ENCODE data around the gene PPFIA4.

- TF ChIP-seq CTCF (IDR thresholded peaks at IDR 0.05) (no peak), JAZF1 (CRISPR knock-in tag; IDR thresholded peaks at IDR 0.05) (no peak), FOXP1 (CRISPR knock-in tag; IDR thresholded peaks at IDR 0.05; ENCODE audit: borderline replicate concordance) (no peak), ATF3 (CRISPR knock-in tag; conservative IDR thresholded peaks at IDR 0.05) (no peak), NFYB (CRISPR knock-in tag; conservative IDR thresholded peaks at IDR 0.05; ENCODE audit: low read depth) (no peak), OVOL2 (CRISPR knock-in tag; IDR thresholded peaks at IDR 0.05; ENCODE audit: borderline replicate concordance) (no peak), NR3C1 (CRISPR knock-in tag; conservative IDR thresholded peaks at IDR 0.05; ENCODE audit: low read depth) (no peak), USF1 (CRISPR knock-in tag; IDR thresholded peaks at IDR 0.05) (no peak), SOX15 (CRISPR knock-in tag; IDR thresholded peaks at IDR 0.05) (no peak), MYBL2 (CRISPR knock-in tag; IDR thresholded peaks at IDR 0.05) (no peak), SP1 (CRISPR knock-in tag; conservative IDR thresholded peaks at IDR 0.05) (no peak), SMAD4 (CRISPR knock-in tag; IDR thresholded peaks at IDR 0.05) (no peak)
- TF ChIP-seq, protein P1, sequence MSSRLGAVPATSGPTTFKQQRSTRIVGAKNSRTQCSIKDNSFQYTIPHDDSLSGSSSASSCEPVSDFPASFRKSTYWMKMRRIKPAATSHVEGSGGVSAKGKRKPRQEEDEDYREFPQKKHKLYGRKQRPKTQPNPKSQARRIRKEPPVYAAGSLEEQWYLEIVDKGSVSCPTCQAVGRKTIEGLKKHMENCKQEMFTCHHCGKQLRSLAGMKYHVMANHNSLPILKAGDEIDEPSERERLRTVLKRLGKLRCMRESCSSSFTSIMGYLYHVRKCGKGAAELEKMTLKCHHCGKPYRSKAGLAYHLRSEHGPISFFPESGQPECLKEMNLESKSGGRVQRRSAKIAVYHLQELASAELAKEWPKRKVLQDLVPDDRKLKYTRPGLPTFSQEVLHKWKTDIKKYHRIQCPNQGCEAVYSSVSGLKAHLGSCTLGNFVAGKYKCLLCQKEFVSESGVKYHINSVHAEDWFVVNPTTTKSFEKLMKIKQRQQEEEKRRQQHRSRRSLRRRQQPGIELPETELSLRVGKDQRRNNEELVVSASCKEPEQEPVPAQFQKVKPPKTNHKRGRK (CRISPR knock-in tag; IDR thresholded peaks at IDR 0.05; ENCODE audit: borderline replicate concordance): no peak
- TF ChIP-seq, protein P2, sequence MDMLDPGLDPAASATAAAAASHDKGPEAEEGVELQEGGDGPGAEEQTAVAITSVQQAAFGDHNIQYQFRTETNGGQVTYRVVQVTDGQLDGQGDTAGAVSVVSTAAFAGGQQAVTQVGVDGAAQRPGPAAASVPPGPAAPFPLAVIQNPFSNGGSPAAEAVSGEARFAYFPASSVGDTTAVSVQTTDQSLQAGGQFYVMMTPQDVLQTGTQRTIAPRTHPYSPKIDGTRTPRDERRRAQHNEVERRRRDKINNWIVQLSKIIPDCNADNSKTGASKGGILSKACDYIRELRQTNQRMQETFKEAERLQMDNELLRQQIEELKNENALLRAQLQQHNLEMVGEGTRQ (CRISPR knock-in tag; IDR thresholded peaks at IDR 0.05): no peak
These were observed 40.7 kb downstream of the PPFIA4 start for GRCh38 chr1:203066965-203067364.
